Stomach smooth muscle (tissue), 2 donors: ENCODE results near the gene GYS2.

Experiments used
- H3K27ac ChIP-seq: one replicate; pipeline ENCODE4 v1.7.0; 2013; ENCODE audit warnings: mild to moderate bottlenecking, low read length, inconsistent platforms
- H3K27me3 ChIP-seq, 2 donors: one replicate each; pipeline ENCODE4 v1.7.0; 2013; ENCODE audit warnings: low read length in 2 of 2; ENCODE audit not compliant: insufficient read depth in 2 of 2, control insufficient read depth in 1 of 2
- H3K36me3 ChIP-seq, 2 donors: one replicate each; pipeline ENCODE4 v1.7.0; 2013; ENCODE audit warnings: low read length in 2 of 2; ENCODE audit not compliant: control insufficient read depth in 2 of 2, insufficient read depth in 2 of 2
- H3K4me1 ChIP-seq: one replicate; pipeline ENCODE4 v1.7.0; 2013; ENCODE audit warnings: low read length; ENCODE audit not compliant: control insufficient read depth, insufficient read depth
- H3K4me3 ChIP-seq, 2 donors: one replicate each; pipeline ENCODE4 v1.7.0; 2013; ENCODE audit warnings: low read length in 2 of 2
- H3K9ac ChIP-seq, 2 donors: one replicate each; pipeline ENCODE4 v1.7.0; 2013; ENCODE audit warnings: low read length in 2 of 2, mild to moderate bottlenecking in 1 of 2
- H3K9me3 ChIP-seq, 2 donors: one replicate each; pipeline ENCODE4 v1.7.0; 2013; ENCODE audit warnings: low read length in 2 of 2; ENCODE audit not compliant: control insufficient read depth in 2 of 2
- donor health status: healthy.
- donor health status: Pancreatic carcinoma.

Gene GYS2

DNA sequence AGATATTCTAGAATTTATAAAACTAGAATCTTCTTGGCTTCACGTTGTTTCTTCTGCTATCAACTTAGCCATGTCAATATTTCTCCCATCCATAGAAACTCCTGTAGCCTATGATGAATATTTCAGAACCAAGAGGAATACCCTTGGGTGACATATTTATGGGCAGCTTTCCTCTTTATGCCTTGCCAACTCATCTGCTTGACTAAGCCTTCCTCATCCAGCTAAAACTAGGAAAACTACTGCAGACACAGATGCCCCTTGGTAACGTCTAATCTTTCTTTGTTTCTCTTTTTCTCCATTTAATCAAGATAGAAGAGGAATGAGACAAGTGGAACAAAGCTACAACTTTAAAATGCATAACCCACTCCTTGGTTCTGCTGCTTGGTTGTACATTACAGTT, 96.8 kb downstream of the GYS2 start:
- Histone ChIP-seq H3K27ac (no peak overlapping the region), H3K9ac (no peak overlapping the region), H3K4me3 (no peak overlapping the region), H3K27me3 (no peaks in the 10 kb centered on the region), H3K4me1 (peaks cover 2% of the 10 kb centered on the region), H3K36me3 (peaks cover 0 to 3% of the 10 kb centered on the region in 2 donors), H3K9me3 (no peaks in the 10 kb centered on the region)

DNA sequence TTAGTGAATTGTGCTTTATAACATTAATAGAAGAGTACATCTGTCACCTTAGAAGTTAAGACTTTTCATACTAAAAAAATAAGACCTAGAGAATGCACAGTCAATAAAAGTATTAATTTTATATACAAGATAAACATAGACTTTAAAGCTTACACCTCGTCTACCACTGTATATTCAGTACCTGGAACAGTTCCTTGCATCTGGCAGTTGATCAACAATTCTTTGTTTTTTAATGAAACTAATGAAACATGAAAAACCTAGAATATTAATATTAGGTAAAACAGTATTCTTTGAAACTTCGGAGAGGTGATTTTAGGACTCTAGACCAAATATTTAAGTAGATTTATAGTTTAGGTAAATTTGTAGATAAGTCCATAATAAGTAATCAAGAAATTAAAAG, 98.8 kb downstream of the GYS2 start:
- Histone ChIP-seq H3K9me3 (no peaks in the 10 kb centered on the region), H3K27me3 (no peaks in the 10 kb centered on the region), H3K36me3 (no peaks in the 10 kb centered on the region), H3K9ac (no peak overlapping the region), H3K4me3 (no peak overlapping the region), H3K4me1 (peaks cover 6% of the 10 kb centered on the region), H3K27ac (no peak overlapping the region)

DNA sequence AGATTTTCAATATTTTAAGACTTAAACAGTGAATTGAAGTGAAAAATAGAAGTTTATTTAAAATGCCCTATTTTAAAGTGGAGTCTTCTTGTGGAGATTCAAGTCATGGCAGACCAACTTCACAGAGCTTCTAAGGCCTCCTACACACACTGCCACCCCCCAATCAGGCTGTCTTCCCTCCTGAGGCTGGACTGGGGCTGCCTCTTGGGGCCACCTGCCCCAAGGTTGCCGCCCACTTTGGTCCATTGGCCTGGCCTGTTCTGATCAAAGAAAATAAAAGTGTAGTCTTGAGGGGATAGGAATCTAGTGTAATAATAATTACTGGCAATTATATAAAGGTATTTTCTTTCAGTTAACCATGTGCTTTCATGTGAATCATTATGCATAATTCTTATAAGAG, 101.8 kb downstream of the GYS2 start:
- Histone ChIP-seq H3K9ac (no peak overlapping the region), H3K4me1 (peaks cover 14% of the 10 kb centered on the region), H3K9me3 (no peaks in the 10 kb centered on the region), H3K36me3 (peaks cover 3 to 5% of the 10 kb centered on the region in 2 donors), H3K4me3 (peak overlapping the region in 1 of 2 donors; percentile 92), H3K27me3 (no peaks in the 10 kb centered on the region), H3K27ac (no peak overlapping the region)

DNA sequence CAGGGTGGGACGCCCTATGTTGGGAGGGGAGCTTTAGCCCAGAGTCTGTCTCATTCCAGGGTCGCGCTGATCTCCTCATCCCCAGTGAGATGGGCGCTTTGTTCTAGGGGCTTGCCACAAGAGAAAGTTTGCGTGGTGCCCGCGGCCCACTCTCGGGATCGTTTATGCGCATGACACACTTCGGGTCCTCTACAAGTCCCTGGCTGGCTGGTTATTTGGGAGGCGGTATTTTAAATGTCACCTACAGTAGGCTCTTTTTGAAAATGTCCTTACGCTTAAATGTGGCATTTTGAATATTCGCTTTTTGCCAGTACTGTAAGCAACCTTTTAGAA, 102.5 kb downstream of the GYS2 start:
- H3K36me3 ChIP-seq: peaks cover 8 to 13% of the 10 kb centered on the region in 2 donors
- H3K9ac ChIP-seq: peak overlapping the region; percentile 75 to 84
- H3K27me3 ChIP-seq: no peaks in the 10 kb centered on the region
- H3K4me3 ChIP-seq: peak overlapping the region; percentile 89 to 92
- peaks cover 14% of the 10 kb centered on the region for H3K4me1 ChIP-seq
- peak overlapping the region; percentile 79 for H3K27ac ChIP-seq
- no peaks in the 10 kb centered on the region for H3K9me3 ChIP-seq

DNA sequence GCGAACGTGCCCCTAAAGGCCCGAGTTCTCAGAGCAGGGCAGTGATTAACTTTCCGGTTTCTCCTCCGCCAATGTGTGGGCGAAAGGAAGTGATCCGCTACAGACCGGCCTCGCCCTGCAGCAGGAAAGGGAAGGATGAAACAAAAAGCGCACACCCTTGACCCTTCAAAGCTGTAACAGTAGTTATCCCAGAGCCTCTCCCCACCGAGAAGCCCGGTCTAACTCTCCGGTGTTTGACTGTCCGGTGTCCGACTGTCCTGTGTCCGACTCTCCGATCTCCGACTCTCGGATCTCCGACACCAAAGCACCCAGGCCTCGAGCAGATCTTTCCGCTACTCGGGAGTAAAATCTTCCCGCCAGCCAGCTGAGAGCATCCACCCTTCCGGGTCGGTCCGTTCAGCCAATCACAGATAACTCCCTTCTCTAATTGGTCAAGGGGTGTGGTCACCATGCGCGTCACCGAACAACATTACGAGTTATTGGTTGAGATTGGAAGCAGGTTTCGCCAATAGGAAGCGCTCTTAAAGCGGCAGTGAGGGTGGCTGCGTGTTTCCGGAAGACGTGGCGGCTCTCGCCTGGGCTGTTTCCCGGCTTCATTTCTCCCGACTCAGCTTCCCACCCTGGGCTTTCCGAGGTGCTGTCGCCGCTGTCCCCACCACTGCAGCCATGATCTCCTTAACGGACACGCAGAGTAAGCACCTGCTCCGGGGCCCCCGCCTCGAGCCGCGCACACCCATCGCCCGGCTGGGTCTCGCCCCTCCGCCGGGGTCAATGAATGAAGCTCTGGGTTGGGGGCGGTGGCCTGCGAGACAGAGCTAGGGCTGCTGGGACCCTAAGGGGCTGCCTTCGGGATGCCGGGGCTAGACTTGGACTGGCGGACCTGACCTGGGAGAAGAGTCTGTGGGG, 103.1 kb downstream of the GYS2 start, which contains the start of the genes GOLT1B and RECQL:
GOLT1B (plus strand) TSS at position 532 of the 906 bp plus-strand sequence; CDS start at position 667, 135 bp downstream.
RECQL (minus strand) TSS at position 378 of the 906 bp plus-strand sequence. CDS start 2,065 bp downstream, outside the sequence.
- H3K36me3 ChIP-seq: peaks cover 8 to 16% of the 10 kb centered on the region in 2 donors
- peaks cover 14% of the 10 kb centered on the region for H3K4me1 ChIP-seq
- H3K9me3 ChIP-seq: no peaks in the 10 kb centered on the region
- peak within 1 kb of the TSS; percentile 75 to 84 for H3K9ac ChIP-seq
- H3K4me3 ChIP-seq: peak within 1 kb of the TSS; percentile 89 to 92
- no peaks in the 10 kb centered on the region for H3K27me3 ChIP-seq
- peak within 1 kb of the TSS; percentile 79 for H3K27ac ChIP-seq

DNA sequence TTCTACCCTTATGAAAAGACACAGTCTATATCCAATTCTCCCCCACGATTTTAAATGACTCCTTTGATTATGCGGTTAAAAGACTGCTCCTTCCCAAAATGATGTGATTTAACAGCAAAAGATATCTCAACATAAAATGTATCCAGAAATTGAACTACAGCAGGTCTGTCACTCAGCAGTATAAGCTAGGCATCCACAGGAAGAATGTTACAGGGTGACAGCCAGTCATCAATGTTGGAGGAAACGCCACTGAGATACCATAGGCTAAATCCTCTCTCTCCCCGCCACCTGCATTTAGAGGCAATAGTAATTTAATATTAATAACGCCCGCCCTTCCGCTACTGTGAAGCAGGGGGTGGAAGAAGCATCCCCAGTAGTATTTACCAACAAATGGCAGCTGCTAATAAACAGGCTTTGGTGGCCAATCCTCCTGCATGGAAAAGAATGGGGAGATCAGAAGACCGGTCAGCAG, 103.8 kb downstream of the GYS2 start:
- Histone ChIP-seq H3K27ac (peak overlapping the region; percentile 79), H3K9ac (peak overlapping the region; percentile 75 to 84), H3K4me1 (peaks cover 14% of the 10 kb centered on the region), H3K36me3 (peaks cover 13 to 21% of the 10 kb centered on the region in 2 donors), H3K9me3 (no peaks in the 10 kb centered on the region), H3K4me3 (peak overlapping the region; percentile 89 to 92), H3K27me3 (no peaks in the 10 kb centered on the region)

DNA sequence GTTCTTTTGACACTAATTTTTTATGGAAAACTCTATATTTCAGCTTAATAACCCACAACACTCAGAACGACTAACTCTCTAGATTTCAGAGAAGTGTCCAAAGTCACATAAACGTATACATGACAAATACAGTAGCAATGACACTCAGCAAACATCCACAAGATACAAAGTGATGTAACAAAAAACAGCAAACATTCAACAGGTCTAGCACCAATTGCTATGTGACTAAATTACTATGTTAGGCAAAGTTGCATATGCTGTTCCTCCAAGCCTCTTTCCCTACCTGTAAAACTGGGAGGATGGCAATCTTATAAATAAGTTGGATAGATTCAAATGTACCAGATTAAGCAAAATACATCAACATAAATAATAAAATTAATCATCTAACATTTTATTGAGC, 104.9 kb downstream of the GYS2 start:
- Histone ChIP-seq H3K36me3 (peaks cover 16 to 28% of the 10 kb centered on the region in 2 donors), H3K27ac (no peak overlapping the region), H3K27me3 (no peaks in the 10 kb centered on the region), H3K4me1 (peaks cover 14% of the 10 kb centered on the region), H3K9me3 (no peaks in the 10 kb centered on the region), H3K4me3 (no peak overlapping the region), H3K9ac (no peak overlapping the region)
